MM.1S (cell line): ENCODE measurements around the gene ZNF106.

ENCODE experiments used
- EZH2 ChIP-seq: fragments of 300-600 bp; sonication (generic); optimal IDR thresholded peaks from 2 replicates; pipeline ENCODE3; 2017; ENCODE audit warnings: low read depth, mild to moderate bottlenecking, antibody characterized with exemption, low read length, mixed read lengths
- TF ChIP-seq, protein P1 (sequence below): fragments of 300-600 bp; sonication (generic); IDR thresholded peaks from 2 replicates; pipeline ENCODE4 v1.5.1; 2016; ENCODE audit warnings: antibody characterized with exemption, low read length, mixed read lengths

DNA sequence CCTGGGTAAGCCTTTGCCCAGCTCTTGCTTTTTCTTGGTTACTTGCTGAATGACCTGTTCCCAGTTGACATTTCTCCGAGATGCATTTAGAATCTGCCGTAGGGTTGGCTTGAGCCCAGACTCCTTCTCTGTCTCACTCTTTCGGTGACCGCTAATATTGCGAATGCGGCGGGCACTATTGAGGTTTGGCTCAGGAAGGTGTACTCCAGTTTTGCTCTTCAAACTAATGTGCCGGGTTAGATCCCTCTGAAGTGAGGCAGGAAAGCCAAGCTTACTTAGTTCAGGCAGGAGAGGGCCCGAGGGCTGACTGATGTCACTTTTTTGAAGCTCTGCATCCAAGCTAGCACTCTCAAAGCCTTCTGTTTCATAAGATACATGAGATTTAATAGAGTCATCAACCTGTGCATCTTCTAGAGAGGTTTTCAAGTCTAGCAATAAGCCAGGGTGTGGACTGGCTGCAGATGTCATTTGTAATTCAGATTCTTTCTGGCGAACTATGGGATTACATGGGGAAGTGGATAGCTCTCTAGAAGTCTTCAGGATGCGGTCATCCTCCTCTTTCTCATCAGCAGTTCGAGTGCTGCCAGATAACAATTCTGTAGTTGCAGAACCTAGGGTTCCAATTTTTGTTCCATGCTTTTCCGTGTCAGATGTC lies 41.0 kb downstream of the ZNF106 start:
- TF ChIP-seq, protein P1, sequence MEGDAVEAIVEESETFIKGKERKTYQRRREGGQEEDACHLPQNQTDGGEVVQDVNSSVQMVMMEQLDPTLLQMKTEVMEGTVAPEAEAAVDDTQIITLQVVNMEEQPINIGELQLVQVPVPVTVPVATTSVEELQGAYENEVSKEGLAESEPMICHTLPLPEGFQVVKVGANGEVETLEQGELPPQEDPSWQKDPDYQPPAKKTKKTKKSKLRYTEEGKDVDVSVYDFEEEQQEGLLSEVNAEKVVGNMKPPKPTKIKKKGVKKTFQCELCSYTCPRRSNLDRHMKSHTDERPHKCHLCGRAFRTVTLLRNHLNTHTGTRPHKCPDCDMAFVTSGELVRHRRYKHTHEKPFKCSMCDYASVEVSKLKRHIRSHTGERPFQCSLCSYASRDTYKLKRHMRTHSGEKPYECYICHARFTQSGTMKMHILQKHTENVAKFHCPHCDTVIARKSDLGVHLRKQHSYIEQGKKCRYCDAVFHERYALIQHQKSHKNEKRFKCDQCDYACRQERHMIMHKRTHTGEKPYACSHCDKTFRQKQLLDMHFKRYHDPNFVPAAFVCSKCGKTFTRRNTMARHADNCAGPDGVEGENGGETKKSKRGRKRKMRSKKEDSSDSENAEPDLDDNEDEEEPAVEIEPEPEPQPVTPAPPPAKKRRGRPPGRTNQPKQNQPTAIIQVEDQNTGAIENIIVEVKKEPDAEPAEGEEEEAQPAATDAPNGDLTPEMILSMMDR, result no peak
- TF ChIP-seq EZH2, result no peak
